Measurements from ENCODE around the gene EMX2.
A peak's percentile ranks its signal among the peaks of the same experiment; 100 is the strongest.
"Not testable (repeated sequence)": the region's sequence is repeated elsewhere in the genome, so short reads cannot be mapped to it uniquely, and the experiment has no call there.

The EMX2 gene

DNA sequence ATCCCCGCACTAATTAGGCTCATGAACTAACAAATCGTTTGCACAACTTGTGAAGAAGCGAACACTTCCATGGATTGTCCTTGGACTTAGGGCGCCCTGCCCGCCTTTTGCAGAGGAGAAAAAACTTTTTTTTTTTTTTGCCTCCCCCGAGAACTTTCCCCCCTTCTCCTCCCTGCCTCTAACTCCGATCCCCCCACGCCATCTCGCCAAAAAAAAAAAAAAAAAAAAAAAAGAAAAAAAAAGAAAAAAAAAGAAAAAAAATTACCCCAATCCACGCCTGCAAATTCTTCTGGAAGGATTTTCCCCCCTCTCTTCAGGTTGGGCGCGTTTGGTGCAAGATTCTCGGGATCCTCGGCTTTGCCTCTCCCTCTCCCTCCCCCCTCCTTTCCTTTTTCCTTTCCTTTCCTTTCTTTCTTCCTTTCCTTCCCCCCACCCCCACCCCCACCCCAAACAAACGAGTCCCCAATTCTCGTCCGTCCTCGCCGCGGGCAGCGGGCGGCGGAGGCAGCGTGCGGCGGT, at the start of gene EMX2:
TSS of gene EMX2 (plus strand) at position 41 of the 519 bp plus-strand sequence. CDS start 522 bp downstream, outside the sequence.
- no peak for DNase-seq

DNA sequence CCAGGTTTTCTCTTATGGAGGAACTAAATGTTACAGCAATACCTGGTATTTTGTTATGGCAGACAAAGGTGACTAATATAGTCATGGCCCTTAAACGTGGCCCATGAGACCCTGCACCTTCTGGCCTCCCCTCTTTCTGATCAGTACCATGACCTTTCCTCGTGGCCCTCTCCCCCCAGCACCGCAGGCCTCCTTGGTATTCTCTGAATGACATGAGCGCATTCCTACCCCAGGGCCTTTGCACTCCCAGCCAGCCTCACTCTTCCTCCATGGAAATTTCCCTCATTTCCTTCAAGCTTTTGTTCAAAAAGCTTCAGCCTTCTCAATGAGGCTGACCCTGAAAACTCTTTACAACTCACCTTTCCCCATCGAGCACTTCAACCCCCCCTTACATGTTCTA, 46.5 kb upstream of the EMX2 start:
- DNase-seq: no peak

DNA sequence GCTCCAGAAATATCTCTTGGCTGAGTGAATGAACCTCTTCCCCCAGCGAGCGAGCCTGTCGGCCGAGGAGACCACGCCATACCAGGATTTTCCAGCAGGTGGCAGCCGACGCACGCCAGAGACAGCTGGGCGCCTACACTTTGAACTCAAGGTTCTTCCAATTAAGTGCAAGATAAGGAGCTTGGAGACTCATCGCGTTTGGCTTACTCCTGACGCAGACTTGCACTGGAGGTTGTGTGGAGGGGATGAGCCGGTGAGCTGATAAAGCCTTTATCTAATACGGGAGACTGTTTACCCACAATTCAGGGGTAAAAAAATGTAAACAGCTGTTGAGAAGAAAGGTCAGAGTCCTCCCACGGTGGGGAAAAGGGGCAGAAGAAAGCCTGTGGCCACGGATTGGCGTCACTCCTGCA, 45.9 kb upstream of the EMX2 start:
- DNase-seq: peak; percentile 82 to 83

DNA sequence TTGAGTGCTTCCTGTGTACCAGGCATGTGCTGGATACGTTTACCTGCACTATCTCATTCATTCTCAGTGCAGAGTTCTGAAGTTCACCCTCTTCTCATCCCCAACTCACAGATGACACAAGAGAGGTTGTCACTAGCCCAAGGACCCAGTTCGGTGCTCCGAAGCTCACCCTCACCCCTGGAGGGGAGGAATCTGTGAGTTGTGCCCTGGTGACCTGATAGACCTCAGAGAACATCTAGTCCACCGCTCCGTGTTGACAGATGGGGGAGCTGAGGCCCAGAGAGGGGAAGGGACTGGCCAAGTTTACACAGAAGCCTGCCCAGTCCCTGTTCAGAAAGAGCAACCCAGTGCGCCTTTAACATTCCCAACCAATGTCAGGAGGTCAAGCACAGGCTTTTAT, 44.8 kb upstream of the EMX2 start:
- DNase-seq: no peak

GRCh38 chr10:117499248-117500105, 43.1 kb upstream of the EMX2 start:
- no peak for DNase-seq

DNA sequence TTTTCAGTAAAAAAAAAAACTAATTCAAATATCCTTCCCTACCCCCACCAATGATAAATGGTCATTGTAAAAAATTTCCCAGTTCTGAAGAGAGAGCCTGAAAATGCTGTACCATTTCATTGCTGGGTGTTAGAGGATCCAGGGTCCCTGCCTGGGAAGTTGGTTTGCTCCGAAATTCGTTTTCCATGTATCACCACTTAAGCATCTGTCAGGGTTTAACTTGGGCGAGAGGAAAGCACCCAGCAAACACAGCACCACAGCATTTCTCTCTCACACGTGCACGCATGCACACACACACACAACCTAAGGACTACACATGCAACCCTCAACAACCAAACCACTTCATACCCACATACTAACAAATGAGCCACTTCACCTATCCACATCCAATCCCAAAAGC, 42.1 kb upstream of the EMX2 start:
- DNase-seq: no peak

DNA sequence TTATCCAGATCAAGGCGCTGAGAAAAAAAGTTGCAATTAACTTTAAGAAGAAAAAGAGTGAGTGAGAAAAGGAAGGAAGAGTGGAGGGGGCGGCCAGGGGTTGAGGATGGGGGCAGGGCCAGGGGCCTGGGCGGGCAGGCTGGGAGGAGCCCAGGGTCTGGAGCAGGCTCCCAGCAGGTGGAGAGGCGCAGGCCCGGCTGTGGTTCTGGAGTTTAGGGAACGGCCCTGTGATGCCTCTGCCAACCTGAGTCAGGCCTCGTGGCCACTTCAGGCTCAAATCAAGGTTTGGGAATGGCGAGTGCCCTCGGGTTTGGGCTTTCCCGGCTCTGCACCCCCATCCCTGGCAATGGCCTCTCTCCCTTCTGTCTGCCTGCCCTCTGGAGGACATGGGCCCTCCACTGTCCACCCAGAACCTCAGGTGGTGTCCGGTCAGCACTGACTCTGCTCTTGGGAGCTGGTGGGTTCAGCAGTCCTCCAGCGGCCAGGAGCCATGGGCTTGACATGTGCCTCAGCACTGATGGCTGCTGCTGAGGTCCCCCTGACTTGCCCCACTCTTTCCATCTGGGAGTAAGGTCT, 41.0 kb upstream of the EMX2 start:
- no peak for DNase-seq

DNA sequence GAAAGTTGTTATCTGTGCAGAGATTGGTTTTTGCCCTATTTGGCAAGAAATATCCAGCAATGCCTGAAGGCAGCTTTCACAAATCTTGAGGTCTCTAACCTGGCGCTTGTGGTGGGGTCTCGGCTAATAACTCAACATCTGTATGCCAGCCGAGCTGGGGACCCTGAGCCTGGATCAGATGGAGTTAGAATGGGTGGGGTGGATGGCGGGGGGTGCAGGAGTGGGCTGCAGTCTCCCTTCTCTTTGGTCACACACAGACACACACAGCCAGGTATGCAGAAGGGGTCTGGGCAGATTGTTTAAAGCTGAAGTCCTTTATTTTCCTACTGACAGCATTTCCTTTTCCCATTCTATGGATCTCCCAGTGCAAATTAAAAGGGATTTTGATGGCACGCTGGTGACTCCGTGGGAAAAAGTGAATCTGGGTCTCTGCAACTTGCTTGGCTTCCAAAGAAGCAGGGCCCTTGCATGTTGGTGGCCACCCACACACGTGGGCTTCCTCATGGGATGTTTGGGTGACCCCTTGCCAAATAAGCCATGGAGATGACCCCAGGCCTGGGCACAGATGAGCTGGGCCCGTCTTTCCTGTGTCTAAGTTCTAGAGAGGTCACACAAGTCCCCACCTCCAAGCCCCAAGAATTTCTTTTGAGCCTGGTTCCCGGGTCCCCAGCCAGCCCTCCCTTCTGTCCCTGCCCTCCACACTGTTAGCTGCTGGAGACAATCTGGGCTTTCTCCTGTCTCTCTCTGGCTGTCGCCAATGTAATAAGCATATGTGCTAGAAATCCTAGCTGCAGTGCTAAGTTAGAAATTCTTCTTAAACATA, 39.9 kb upstream of the EMX2 start:
- DNase-seq: no peak

DNA sequence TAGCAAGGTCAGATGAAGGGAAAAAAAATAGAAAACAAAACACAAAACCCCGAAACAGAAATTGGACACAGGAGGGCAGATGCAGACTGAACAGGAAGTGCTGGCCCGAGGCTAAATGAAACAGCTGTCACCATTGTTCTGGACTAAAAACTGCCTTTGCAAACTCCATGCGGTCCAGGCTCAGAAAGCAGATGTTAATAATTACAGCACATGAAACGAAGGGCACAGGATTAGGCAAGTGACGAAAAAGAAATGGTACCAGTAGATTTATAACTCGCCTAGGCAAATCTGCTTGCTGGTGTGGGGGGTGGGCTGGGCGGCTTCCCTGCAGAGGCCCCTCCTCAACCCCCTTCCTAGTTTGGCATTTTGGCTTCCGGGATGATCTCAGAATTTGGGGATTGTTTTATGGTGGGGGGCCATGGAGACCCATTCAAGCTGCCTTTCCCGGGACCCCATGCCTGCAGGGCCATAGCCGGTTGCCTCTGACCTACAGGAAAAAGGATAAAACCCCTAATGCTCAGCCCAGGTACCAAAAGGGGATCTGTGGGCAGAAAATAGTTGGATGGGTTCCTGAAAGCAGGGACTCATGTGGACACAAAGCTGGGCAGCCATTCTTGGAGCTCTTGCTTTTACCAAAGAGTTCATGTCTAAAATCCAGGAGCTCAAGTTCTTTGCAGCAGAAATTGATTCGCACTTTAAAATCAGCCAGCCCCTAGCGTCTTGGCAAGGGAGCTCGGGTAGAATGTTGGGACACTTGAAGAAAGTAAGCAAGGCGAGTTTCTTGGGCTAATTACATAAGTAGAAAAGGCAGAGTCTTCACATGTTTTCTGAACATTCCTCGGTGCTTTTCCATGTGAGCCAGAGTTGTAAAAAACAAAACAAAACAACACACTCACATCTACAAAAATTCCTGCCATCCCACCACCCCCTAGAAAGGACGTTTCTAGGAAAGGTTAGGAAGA, 39.0 kb upstream of the EMX2 start:
- no peak for DNase-seq

DNA sequence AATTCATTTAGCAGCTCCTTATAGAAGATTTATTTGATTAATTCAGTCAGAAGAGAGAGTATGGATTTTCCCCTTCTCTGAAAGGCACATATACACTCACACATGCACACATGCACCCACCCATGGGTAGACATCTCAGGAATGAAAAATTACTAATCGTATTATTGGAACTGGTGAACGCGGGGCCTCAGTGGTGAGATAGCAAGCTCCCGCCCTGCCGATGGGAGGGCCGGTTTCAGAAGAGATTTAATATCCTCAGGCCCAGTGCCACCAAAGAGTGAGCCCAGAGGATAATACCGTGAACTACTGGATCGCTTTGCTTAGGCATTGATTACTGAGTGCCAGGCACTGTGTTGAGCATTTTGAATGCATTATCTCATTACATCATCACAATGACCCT, 38.0 kb upstream of the EMX2 start:
- no peak for DNase-seq

DNA sequence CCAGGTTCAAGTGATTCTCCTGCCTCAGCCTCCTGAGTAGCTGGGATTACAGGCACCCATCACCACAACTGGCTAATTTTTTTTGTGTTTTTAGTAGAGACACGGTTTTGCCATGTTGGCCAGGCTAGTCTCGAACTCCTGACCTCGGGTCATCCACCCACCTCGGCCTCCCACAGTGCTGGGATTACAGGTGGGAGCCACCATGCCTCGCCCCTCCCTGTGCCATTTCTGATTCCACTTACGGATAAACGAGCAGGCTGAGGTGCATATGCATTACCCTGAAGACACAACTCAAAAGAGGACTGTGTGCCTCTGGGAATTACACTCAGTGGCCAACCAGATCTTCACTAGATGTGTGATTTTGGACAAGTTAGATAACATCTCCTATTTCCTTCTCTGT, 35.5 kb upstream of the EMX2 start:
- not testable (repeated sequence) for DNase-seq

GRCh38 chr10:117509573-117509972, 33.0 kb upstream of the EMX2 start:
- no peak for DNase-seq

- no peak for DNase-seq
These were observed 30.8 kb upstream of the EMX2 start for GRCh38 chr10:117511601-117512390.

DNA sequence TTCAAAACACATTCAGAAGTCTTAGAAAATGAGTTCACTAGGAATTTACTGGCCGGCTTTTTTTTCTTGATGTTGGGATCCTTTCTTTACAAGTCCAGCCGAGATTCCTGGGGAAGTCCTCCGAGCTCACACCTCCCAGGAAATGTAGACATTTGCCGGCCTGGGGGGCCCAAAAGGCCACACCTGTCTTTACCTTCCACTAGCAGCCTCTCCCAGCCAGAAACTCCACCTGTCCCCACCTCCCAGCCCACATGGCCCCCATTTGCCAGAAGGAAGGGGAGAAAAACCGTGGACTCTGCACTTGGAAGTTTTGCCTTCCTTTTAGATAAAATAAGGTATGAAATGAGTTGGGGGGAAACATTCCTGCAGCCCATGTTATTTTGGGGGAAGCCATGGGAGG, 27.6 kb upstream of the EMX2 start:
- no peak for DNase-seq

GRCh38 chr10:117516681-117517080, 25.9 kb upstream of the EMX2 start:
- no peak for DNase-seq

GRCh38 chr10:117518246-117518645, 24.3 kb upstream of the EMX2 start:
- DNase-seq: no peak

GRCh38 chr10:117519286-117519685, 23.3 kb upstream of the EMX2 start:
- no peak for DNase-seq

- no peak for DNase-seq
These were observed 22.7 kb upstream of the EMX2 start for GRCh38 chr10:117519879-117520278.

DNA sequence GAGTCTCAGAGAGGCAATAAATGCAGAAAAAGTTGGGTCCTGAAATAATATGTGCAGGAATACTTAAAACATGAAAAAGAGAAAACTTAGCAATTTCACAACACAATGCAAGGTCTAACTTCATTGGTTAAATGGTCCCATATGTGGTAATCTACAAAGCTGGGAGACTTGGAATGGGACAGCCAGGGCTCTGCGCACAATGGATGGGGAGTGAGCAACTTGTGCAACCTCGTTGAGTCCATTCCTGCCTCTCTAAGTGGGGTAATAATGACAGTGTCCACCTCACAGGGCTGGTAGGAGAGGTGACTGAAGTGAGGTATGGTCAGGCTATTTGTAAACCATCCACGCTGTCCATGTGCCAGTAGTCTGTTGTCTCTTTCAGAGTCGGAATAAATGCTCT, 11.8 kb upstream of the EMX2 start:
- DNase-seq: no peak

GRCh38 chr10:117531371-117532002, 11.1 kb upstream of the EMX2 start:
- no peak for DNase-seq

GRCh38 chr10:117532003-117532385, 10.6 kb upstream of the EMX2 start:
- no peak for DNase-seq
